ENCODE measurements around the gene OBSL1.
A peak's percentile ranks its signal among the peaks of the same experiment; 100 is the strongest.

OBSL1 gene

GRCh38 chr2:219512524-219513216 lies 58.7 kb downstream of the OBSL1 start:
- DNase-seq (ENCODE audit: low read depth in 2 of 2): no peak

GRCh38 chr2:219511547-219512325 lies 59.6 kb downstream of the OBSL1 start:
- DNase-seq (ENCODE audit: low read depth in 2 of 2): no peak

- no peak for DNase-seq (ENCODE audit: low read depth in 2 of 2)
Measured at GRCh38 chr2:219510512-219511135, 60.7 kb downstream of the OBSL1 start.

- DNase-seq (ENCODE audit: low read depth in 2 of 2): peak; percentile 41 to 56
Measured at GRCh38 chr2:219509780-219510511, 61.4 kb downstream of the OBSL1 start.

- no peak for DNase-seq (ENCODE audit: low read depth in 2 of 2)
Measured at GRCh38 chr2:219508971-219509779, 62.2 kb downstream of the OBSL1 start.

- no peak for DNase-seq (ENCODE audit: low read depth in 2 of 2)
Measured at GRCh38 chr2:219508444-219508734, 63.0 kb downstream of the OBSL1 start.

- DNase-seq (ENCODE audit: low read depth in 2 of 2): no peak
Measured at GRCh38 chr2:219507581-219508443, 63.5 kb downstream of the OBSL1 start.

- no peak for DNase-seq (ENCODE audit: low read depth in 2 of 2)
Measured at GRCh38 chr2:219506802-219507526, 64.4 kb downstream of the OBSL1 start.

GRCh38 chr2:219506153-219506801 lies 65.1 kb downstream of the OBSL1 start:
- no peak for DNase-seq (ENCODE audit: low read depth in 2 of 2)

GRCh38 chr2:219505585-219505984 lies 65.8 kb downstream of the OBSL1 start:
- DNase-seq (ENCODE audit: low read depth in 2 of 2): no peak

GRCh38 chr2:219502618-219503017 lies 68.7 kb downstream of the OBSL1 start:
- DNase-seq (ENCODE audit: low read depth in 2 of 2): no peak

- DNase-seq (ENCODE audit: low read depth in 2 of 2): no peak
Measured at GRCh38 chr2:219501849-219502248, 69.5 kb downstream of the OBSL1 start.

All from stimulated activated CD4-positive, alpha-beta T cell treated with anti-CD3 and anti-CD28 coated beads, Interleukin-4, amount 100 ng/mL, for 48 hours (primary cell).